ENCODE measurements around the gene ZNFX1.
A peak's percentile ranks its signal among the peaks of the same experiment; 100 is the strongest.

ZNFX1 gene

DNA sequence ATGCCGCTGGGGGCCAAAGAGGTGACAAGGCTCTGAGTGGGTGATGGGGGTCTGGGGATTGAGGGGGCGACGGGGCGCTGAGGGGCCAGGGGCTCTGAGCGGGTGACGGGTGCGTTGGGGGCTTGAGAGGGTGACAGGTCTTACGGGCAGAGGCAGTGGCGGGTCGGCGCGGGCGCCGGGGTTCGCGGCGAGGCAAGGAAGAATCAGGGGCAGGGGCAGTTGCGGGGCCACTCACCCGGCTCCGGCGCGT is 146 bp downstream of the ZNFX1 start:
- DNase-seq, result no peak

DNA sequence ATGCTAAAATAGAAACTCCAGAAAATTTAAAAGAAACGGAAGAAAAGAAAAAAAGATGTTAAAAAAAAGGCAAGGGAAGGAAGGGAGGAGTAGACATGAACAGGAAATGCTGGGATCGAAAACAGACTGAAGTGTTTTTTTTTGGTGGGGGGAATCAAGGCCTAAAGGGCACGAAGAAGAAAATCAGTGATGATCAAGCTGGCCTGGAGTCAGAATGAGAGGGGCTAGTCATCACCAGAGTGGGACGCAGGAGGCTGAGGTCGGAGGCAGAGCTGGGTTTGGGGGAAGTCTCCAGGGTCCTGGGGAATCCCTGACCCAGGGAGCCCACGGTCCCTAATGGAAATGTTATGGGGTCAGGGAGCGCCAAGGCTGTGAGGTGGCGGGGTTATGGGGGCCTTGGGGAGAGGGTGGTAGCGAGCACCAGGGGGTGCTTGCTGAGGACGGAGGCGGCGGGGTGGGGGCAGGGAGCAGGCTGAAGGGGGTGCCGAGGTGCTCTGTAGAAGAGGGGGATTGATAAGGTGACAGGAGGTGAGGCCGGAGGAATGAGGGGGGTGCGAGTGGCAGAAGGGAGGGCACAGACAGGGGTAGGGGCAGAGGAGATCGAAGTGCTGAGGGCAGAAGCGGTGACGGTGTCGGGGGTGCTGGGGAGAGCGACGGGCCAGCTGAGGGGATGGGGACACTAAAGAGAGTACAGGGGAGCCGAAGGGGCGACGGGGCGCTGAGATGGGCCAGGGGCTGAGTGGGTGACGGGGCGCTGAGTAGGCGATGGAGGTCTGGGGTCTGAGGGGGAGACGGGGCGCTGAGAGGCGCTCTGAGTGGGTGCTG is 684 bp downstream of the ZNFX1 start:
- peak; percentile 83 for DNase-seq

DNA sequence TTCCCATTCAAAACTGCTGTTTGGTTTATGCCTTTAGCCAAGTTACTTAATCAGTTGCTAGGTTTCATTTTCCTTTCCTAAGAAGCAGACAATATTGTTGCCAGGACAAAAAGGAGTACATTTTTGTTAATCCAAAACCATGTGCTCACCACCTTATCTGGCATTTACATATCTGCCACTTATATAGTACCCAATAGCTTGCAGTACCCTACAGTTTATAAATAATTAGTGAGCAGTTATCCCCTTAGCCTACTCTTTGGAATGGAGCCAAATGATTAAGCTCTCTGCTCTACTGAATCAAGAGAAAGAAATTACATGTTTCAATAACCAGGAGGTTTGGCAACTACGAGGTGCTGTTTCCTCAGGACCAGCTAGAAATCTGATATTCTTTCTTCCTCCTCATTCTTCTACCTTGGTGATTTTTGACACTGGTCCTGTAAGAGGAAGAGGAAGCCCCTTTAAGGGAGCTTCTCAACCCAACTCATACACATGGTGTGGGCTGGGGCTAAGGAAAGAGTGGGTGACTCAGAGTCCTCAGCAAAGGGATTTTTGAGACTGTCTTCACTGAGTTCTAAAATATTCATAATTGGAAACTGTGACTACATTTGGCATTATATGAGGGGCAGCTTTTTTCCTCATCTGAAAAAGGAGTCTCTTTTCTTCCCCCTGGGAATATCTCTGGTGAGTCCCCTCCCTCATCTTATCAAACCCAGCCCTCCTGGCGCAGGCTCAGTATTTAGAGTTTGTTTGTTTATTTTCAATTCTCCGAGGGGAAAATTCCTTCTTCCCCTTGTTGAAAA is 1.5 kb downstream of the ZNFX1 start:
- DNase-seq, result peak; percentile 53

DNA sequence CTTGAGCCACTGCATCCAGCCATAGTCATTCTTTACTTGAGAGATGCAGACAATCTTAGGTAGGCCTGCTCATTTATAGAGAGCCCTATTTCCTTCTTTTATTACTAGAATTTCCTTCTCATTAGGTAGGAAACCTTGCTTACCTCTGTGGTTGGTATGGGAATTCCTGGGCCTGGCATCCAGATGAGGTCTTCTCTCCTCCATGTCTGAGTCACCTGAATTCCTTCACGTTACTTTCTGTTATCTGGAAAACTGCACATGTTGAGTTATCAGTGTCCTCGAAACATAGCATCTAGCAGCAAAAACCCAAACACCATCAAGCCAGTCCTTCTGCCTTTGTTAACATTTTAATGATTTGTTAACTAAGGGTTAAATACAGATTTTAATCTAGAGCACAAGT is 2.2 kb downstream of the ZNFX1 start:
- DNase-seq, result peak; percentile 35

DNA sequence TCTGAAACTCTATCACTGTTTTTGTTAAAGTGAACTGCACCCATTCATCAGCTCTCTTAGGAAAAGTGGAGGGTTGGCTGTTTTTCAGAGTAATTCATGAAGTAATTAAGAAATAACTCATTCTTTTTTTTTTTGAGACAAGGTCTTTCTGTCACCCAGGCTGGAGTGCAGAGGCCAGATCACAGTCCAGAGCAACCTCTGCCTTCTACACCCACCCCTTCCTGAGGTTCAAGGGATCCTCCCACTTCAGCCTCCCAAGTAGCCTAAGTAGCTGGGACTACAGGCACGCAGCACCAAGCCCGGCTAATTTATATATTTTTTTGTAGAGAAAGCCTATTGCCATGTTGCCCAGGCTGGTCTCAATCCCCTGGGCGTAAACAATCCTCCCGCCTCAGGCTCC is 2.6 kb downstream of the ZNFX1 start:
- DNase-seq, result peak; percentile 45

DNA sequence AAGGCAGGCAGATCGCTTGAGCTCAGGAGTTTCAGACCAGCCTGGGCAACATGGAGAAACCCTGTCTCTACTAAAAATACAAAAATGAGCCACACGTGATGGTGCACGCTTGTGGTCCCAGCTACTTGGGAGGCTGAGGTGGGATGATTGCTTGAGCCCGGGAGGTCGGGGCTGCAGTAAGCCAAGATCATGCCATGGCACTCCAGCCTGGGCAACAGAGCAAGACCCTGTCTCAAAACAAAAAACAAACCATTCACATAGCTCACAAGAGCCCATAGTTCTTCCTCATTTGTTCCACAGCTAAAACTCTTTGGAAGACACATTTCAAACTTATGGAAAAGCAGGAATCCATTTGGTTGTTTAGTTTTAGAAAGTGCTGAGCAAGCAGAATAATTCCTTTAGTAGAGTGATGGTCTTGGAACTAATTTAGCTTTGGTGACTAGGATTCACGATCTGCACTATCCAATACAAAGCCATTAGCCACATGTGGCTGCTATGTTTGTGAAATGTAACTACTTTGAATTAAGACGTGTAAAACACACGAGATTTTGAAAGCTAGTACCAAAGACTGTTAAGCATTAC is 4.1 kb downstream of the ZNFX1 start:
- peak; percentile 39 for DNase-seq

DNA sequence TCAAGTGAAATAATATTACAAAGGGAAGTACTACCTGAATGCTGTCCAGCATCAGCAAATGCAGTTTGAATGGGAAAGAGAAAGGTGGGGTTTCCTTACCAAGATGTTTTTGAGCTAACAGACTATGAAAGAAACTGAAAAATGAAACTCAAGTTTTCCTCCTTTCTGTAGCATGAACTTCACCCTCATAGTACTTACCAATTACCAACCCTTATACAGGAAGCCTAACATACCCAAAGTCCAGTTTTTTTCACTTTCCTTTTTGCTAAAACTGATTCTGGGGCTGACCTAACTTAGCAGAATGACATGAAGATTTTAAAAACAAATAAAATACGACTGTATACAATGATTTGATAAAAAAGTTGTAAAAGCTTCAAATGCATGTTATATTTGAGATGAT is 5.2 kb downstream of the ZNFX1 start:
- DNase-seq, result no peak

DNA sequence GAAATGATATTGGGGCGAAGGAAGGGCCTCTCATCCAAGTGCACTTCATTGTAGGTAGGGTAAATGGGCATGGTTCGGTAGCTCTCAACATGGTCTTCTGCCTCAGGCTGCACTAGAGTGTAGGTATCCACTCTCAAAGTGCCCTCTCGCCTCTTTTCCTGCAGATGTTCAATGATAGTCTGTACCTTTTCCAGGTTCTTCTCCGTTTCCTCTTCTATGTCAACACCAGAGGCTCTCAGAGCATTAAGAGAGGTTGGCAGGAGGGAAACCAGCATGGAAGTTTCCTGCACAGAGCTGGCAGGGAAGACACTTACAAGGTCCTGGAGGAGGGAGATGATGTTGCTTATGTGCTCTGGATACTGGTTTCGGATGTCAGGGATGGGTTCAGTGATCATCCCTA is 7.1 kb downstream of the ZNFX1 start:
- DNase-seq, result no peak

DNA sequence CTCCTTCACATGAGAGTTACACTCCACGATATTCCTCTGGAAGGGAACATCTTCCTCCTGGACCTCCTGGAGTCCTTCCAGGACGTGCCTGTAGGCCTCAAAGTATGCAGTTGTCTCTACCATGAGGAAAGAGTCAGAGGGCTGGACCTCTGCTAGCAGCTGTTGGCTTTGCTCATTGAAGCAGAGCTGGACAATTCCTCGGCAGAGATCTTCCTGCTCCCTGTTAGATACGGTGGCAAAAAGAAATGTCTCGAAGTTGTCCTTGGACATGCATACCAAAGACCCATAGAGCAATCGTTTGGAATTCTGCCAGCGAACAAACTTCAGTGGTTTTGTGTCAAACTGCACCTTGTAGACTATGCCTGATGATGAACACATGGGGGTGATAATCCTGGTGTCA is 7.7 kb downstream of the ZNFX1 start:
- DNase-seq, result peak; percentile 49

DNA sequence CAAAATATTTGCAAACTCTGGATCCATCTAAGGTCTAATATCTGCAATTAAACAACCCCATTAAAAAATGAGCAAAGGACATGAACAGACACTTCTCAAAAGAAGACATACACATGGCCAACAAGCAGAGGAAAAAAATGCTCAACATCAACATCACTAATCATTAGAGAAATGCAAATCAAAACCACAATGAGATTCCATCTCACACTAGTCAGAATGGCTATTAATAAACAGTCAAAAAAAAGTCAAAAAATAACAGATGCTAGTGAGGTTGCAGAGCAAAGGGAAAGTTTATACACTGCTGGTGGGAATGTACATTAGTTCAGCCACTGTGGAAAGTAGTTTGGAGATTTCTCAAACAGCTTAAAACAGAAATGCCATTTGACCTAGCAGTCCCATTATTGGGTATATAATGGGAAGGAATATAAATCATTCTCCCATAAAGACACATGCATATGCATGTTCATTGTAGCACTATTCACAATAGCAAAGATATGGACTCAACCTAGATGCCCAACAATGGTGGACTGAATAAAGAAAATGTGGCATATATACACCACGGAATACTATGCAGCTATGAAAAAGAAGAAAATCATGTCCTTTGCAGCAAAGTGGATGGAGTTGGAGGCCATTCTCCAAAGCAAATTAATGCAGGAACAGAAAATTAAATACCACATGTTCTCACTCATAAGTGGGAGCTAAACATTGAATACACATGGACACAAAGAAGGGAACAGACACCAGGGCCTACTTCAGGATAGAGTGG is 9.1 kb downstream of the ZNFX1 start:
- DNase-seq, result no peak

DNA sequence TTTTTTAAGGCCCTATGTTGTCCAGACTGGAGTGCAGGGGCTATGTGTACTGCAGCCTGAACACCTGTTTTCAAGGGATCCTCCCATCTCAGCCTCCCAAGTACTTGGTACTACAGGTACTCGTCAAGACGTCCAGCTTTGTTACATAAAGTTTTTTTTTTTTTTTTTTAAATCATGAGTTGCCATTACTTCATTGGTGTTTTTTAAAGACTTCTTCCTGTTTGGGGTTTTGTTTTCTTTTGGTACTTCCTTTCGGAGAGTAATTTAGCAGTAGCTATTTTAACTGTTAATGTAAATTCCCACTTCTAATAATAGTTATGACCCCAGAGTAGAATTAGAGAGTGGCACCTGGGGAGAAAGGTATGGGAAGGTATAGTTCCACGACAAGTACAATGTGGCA is 10.5 kb downstream of the ZNFX1 start:
- peak; percentile 38 for DNase-seq

DNA sequence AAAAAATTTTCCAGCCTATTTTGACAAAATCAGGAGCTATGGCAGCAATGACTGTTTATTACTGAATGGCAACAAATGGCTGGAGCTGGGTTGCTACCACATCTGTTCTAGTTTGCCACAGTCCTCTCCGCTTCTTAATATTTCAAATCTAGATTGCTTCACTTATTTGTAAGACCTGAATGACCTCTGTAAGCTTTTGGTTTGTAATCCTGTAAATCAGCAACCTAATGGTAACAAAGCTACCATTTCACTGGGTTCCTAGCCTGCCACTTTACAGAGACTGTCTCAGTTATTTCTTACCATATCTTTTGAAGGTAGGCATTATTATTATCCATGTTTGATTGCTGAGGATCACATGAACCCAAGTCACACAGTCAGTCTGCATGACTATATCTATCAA is 15.4 kb downstream of the ZNFX1 start:
- DNase-seq, result no peak

DNA sequence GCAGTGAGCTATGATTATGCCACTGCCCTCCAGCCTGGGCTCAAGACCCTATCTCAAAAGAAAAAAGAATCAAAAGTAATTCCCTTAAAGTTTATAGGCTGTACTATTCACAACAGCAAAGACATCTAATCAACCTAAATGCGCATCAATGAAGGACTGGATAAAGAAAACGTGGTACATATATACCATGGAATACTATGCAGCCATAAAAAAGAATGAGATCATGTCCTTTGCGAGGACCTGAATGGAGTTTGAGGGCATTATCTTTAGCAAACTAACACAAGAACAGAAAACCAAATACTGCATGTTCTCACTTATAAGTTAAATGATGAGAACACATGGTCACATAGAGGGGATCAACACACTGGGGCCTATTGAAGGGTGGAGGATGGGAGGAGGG is 16.7 kb downstream of the ZNFX1 start:
- no peak for DNase-seq

DNA sequence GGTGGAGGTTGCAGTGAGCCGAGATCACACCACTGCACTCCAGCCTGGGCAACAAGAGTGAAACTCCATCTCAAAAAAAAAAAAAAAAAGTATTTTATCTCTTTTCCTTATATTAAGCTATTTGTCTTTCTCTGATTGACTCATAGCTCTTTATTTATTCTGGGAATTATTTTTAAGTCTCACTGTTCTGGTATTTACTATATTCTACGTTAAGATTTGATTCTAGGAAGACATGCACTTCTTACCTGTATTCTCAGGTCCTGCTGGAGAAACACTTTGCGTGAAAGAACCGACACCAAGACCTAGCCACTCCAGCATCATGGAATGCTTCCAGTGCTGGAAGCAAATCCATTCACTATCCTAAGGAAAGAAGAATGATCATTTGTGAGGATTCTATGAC is 17.6 kb downstream of the ZNFX1 start:
- DNase-seq, result no peak

DNA sequence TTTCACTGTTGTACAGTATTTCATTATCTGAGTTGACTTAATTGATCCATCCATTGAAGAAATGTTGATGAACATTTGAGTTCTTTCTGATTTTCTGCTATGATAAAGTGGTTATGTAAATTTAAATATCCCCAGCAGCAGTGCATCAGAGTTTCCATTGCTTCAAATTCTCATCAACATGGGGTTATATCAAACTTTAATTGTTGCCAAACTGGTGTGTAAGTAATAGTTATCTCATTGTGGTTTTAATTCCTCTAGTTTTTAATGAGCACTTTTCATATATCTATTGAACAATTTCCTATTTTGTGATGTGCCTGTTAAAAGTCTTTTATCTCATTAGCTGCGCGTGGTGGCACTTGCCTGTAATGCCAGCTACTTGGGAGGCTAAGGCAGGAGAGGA is 18.1 kb downstream of the ZNFX1 start:
- no peak for DNase-seq

DNA sequence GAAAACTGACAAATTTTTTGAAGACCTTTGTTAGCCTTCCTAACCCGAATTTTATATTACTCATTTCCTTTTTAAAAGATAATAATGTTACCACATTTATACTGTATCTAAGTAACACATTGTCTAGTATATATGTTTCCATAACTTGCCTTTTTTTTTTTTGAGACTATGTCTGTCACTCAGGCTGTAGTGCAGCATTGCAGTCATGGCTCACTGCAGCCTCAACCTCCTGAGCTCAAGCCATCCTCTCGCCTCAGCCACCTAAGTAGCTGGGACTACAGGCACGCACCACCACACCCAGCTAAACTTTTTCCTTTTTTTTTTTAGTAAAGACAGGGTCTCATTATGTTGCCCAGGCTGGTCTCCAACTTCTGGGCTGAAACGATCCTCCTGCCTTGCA is 18.6 kb downstream of the ZNFX1 start:
- peak; percentile 40 for DNase-seq

DNA sequence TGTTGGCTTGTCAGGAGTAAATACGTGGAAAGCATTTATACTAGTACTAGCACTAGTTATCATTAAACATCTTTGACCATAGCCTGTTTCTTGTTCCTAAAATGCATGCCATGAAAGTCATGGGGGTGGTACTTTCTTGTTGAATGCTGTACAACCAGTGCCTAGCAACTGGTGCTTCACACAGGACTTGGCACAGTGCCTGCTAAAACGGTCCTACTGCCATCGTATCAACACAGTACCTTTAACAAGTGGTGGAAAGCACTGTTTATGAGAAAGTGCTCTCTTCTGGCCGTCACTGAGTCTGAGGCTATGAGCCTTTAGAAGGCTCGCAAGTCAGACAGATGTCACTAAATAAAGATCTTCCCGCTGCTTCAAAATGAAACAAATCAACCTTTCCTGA is 21.6 kb downstream of the ZNFX1 start:
- DNase-seq, result peak; percentile 37

DNA sequence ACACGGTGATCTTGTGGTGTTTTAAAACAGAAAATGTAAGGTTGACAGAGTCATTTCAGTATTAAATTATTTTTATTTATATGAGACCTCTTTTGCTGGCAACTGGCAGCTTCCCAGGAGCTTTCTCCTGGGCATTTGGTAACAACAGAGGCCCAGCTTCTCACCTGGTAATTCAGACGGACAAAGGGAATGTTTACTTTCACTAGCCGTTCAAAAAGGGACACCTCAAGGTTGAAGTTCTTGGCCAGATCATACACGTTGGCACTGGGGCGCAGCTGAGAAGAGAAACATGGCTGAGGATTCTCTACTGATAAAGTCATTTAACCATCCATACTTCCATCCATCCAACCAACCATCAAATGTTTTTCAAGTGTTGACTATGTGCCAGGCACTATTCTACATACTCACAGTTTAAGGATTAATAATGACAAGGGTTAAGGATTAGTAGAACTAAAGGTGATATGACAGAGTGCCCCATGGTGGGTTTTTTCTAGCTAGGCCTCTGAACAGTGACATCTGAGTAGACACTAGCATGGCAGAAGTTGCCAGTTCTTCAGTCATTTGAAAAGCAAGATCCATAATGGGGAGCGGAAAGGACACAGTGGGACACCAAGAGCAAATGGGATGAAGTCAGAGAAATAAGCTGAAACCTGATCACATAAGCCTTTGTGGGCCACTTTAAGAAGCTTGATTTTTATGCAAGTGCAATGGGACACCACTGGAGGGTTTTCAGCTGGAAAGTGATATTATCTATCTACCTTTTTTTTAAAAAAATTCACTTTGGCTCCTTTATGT is 25.1 kb downstream of the ZNFX1 start:
- DNase-seq, result peak; percentile 28

DNA sequence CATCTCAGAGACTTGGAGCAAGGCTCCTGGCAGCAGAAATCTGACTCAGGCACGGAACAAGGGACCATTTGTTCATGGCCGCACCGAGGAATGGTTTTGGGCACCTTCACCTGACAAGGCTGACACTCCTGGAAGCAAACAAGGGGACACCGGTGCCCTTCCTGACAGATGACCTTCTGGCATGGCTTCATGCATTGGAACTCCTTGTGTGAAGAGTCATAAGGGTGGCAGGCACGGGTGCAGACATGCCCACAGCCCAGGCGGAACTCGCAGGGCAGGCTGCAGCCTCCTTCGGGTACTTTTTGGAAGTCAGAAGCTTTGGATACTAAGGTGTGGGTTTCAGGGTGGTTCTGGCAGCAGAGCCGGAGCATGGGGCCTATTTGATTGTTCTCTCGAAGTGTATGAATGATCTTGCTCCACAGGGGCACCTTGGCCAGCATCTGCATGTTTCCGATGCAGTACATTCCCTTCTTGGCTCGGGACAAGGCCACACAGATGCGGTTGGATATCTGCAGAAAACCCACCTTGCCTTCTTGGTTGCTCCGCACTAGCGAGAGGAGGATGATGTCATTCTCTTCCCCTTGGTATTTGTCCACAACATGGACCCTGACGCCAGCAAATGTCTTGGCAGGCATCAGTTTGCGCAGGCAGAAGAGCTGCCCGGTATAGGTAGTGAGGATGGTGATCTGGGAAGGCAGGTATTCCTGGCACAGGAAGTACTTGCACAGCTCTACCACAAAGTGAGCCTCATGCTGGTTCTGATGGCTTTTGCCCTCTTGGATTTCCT is 28.8 kb downstream of the ZNFX1 start:
- DNase-seq, result no peak

DNA sequence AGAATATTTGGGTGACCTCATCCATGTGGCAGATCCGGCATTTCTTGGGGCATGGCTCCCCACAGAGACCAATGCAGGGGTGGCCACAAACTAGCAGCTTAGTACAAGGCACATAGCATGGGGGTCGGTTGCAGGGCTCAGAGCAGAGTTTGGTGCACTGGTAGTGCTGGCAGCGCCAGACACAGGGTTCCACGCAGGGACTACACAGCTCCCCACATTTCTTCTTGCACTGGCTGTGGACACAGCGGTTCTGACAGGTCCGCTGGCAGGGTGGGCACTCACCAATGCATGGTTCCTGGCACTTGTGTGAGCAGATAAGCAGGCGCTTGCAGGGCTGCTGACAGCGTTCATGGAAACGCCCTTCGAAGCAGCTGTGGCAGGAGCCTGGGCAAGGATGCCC is 29.6 kb downstream of the ZNFX1 start:
- DNase-seq, result no peak

DNA sequence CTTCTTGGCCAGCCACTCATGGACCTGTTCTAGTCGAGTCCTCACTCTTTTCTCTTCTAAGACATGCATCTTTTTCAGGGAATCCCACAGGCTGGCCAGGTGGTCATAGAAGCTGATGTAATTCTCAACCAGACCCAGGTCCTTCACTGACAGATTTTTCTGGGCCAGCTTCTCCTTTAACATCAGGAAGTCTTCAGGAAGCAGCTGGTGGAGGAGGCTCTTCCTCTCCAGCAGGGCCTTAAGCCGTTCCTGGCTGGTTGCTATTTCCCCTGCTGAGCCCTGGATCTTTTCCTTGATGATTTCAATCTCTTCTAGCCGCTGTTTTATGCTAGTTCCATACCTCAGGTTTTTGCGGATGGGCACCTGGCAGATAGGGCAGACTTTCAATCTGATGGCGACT is 30.1 kb downstream of the ZNFX1 start:
- no peak for DNase-seq

DNA sequence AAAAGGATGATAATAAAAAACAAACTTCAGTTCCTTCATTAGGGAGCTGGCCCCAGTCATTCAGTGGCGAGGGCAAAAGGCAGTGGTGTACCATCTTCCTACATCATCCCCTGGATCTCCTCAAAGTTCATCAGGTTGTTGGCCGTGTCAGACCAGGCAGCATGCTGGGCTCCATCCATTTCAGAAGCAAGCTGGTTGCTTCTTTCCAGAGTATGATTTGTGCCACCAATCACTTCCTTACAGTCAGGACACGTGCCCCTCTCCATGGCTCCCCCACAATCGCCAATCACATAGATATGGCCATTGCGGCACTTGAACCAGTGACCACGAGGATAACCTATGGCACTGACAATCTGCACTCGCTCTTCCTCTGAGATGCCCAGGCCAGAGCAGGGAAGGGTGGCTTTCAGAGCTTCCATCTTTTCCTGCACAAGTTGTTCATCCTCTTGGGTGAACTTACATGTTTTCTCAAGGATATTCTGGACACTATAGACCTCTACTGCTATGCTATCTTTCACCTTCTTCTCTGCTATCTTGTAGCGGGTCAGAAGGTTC is 30.6 kb downstream of the ZNFX1 start:
- DNase-seq, result no peak

All from activated CD8-positive, alpha-beta memory T cell treated with anti-CD3 and anti-CD28 coated beads, Interleukin-2, amount 50 U/mL, for 48 hours (primary cell).